ENCODE data around the gene PRKAA1.
"Not testable (repeated sequence)": the region's sequence is repeated elsewhere in the genome, so short reads cannot be mapped to it uniquely, and the experiment has no call there.

The PRKAA1 gene

GRCh38 chr5:40801771-40802562, 3.8 kb upstream of the PRKAA1 start:
- in situ Hi-C loops (cut with HindIII; ENCODE audit: low pct_ligation_motif_present, low sequenced_read_pairs): no loop called here

GRCh38 chr5:40799258-40799657, 1.1 kb upstream of the PRKAA1 start:
- peaks cover 3% of the 10 kb centered on the region for H3K36me3 ChIP-seq (replicated peaks)
- H3K27me3 ChIP-seq (replicated peaks): no peaks in the 10 kb centered on the region
- TF ChIP-seq CTCF (IDR thresholded peaks at IDR 0.05; ENCODE audit: low read depth, low read length, missing control alignments): no peak
- peak overlapping the region; percentile 88 for H3K4me3 ChIP-seq (ENCODE audit: low read depth, low read length)
- in situ Hi-C loops (cut with HindIII; ENCODE audit: low pct_ligation_motif_present, low sequenced_read_pairs): no loop called here
- DNase-seq: no peak
- H3K27ac ChIP-seq: no peak overlapping the region

More at GRCh38 chr5:40801771-40802562, 3.8 kb upstream of the PRKAA1 start:
- DNase-seq: no peak
- Histone ChIP-seq H3K36me3 (replicated peaks) (no peaks in the 10 kb centered on the region), H3K4me3 (ENCODE audit: low read depth, low read length) (no peak overlapping the region), H3K27ac (no peak overlapping the region), H3K27me3 (replicated peaks) (no peaks in the 10 kb centered on the region)
- TF ChIP-seq CTCF (IDR thresholded peaks at IDR 0.05; ENCODE audit: low read depth, low read length, missing control alignments): no peak

DNA sequence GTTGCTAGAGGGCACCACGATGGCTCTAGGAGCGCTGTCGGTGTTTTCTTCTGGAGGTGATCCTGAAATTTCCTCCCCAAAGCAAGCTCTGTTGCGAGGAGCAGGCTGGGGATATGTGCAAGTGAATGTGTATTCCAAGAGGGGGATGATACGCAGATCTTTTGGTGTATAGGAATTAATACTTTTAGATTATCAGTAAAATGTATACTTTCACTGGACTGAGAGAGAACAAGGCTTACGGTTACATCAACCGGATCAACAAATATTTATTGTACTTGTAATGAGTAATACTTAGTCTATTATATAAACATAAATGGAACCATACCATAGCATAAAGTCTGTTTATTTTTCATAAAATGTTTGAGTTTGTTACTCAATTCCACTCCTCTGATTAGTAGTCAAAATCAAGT, 632 bp upstream of the PRKAA1 start:
- in situ Hi-C loops (cut with HindIII; ENCODE audit: low pct_ligation_motif_present, low sequenced_read_pairs): no loop called here
- peak overlapping the region; percentile 61 for H3K27ac ChIP-seq

GRCh38 chr5:40797273-40798011, 732 bp downstream of the PRKAA1 start:
- H3K36me3 ChIP-seq (replicated peaks): peaks cover 3% of the 10 kb centered on the region
- H3K27ac ChIP-seq: peak overlapping the region; percentile 88
- in situ Hi-C loops (cut with HindIII; ENCODE audit: low pct_ligation_motif_present, low sequenced_read_pairs): no loop called here
- DNase-seq: peak; percentile 61
- H3K27me3 ChIP-seq (replicated peaks): no peaks in the 10 kb centered on the region
- peak overlapping the region; percentile 91 for H3K4me3 ChIP-seq (ENCODE audit: low read depth, low read length)
- TF ChIP-seq CTCF (IDR thresholded peaks at IDR 0.05; ENCODE audit: low read depth, low read length, missing control alignments): no peak

More for the DNA sequence above, 632 bp upstream of the PRKAA1 start:
- Histone ChIP-seq H3K27me3 (replicated peaks) (no peaks in the 10 kb centered on the region), H3K36me3 (replicated peaks) (peaks cover 3% of the 10 kb centered on the region), H3K4me3 (ENCODE audit: low read depth, low read length) (peak overlapping the region; percentile 88)
- no peak for DNase-seq
- peak; percentile 40 for TF ChIP-seq CTCF (IDR thresholded peaks at IDR 0.05; ENCODE audit: low read depth, low read length, missing control alignments)

DNA sequence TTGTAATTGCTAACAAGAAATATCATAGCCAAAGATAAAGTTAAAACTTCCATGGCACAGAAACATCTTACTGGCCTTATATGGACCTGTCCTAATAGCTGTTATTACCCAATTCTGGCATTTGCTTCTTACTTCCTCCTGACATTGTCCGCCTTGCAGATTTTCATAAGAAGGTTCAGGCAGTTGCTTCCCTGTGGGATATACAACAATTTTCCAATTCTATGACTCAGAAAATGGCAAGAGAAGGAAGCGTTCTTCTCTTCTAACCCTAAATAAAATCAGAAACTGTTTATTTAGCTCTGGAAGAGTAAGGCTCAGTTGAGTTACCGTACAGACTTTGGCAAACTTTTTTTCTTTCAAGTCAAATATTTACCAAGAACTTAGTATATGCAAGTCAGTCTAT, 1.7 kb downstream of the PRKAA1 start:
- in situ Hi-C loops (cut with HindIII; ENCODE audit: low pct_ligation_motif_present, low sequenced_read_pairs): no loop called here
- Histone ChIP-seq H3K36me3 (replicated peaks) (peaks cover 3% of the 10 kb centered on the region), H3K27ac (no peak overlapping the region), H3K4me3 (ENCODE audit: low read depth, low read length) (peak overlapping the region; percentile 91), H3K27me3 (replicated peaks) (no peaks in the 10 kb centered on the region)
- no peak for DNase-seq
- TF ChIP-seq CTCF (IDR thresholded peaks at IDR 0.05; ENCODE audit: low read depth, low read length, missing control alignments): no peak

GRCh38 chr5:40794877-40795276, 3.3 kb downstream of the PRKAA1 start:
- H3K27me3 ChIP-seq (replicated peaks); in situ Hi-C loops (cut with HindIII; ENCODE audit: low pct_ligation_motif_present, low sequenced_read_pairs): not testable (repeated sequence)

DNA sequence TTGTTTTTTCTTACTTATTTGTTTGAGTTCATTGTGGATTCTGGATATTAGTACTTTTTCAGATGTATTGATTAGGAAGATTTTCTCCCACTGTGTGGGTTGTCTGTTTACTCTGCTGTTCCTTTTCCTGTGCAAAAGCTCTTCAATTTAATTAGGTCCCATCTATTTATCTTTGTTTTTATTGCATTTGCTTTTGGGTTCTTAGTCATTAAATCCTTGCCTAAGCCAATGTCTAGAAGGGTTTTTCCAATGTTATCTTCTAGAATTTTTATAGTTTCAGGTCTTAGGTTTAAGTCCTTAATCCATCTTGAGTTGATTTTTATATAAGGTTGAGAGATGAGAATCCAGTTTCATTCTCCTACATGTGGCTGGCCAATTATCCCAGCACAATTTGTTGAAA, 3.8 kb downstream of the PRKAA1 start:
- DNase-seq; H3K4me3 ChIP-seq (ENCODE audit: low read depth, low read length); H3K36me3 ChIP-seq (replicated peaks); H3K27ac ChIP-seq; H3K27me3 ChIP-seq (replicated peaks); in situ Hi-C loops (cut with HindIII; ENCODE audit: low pct_ligation_motif_present, low sequenced_read_pairs): not testable (repeated sequence)

More at GRCh38 chr5:40794877-40795276, 3.3 kb downstream of the PRKAA1 start:
- not testable (repeated sequence) for H3K27ac ChIP-seq; H3K4me3 ChIP-seq (ENCODE audit: low read depth, low read length); H3K36me3 ChIP-seq (replicated peaks); DNase-seq

DNA sequence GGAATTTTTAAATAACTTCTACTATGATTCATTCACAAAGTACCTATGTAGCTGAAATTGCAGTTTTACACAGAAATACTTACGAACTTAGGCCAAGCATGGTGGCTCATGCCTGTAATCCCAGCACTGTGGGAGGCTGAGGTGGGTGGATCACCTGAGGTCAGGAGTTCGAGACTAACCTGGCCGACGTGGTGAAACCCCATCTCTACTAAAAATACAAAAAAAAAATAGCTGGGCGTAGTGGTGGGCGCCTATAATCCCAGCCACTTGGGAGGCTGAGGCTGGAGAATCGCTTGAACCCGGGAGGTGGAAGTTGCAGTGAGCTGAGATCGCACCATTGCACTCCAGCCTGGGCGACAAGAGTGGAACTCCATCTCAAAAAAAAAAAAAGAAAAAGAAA, 5.5 kb downstream of the PRKAA1 start:
- DNase-seq; in situ Hi-C loops (cut with HindIII; ENCODE audit: low pct_ligation_motif_present, low sequenced_read_pairs); H3K27me3 ChIP-seq (replicated peaks); H3K4me3 ChIP-seq (ENCODE audit: low read depth, low read length); H3K27ac ChIP-seq; H3K36me3 ChIP-seq (replicated peaks): not testable (repeated sequence)
